GM18870 (cell line): Measurements from ENCODE around the gene MATN3.

ENCODE experiments used
- ATAC-seq: cut with Tn5 transposase; IDR thresholded peaks from one replicate; pipeline ENCODE4 v1.9.1; 2021; ENCODE audit warnings: moderate library complexity; ENCODE audit not compliant: unreplicated experiment

MATN3 gene

GRCh38 chr2:19942199-19942598 lies 70.3 kb downstream of the MATN3 start:
- no peak for ATAC-seq
